HG03060 (cell line): ENCODE results near the gene NOX3.

Source experiments
- ATAC-seq: cut with Tn5 transposase; IDR thresholded peaks from one replicate; pipeline ENCODE4 v1.9.1; 2021; ENCODE audit warnings: low read depth, moderate number of reproducible peaks; ENCODE audit not compliant: unreplicated experiment

Gene NOX3

DNA sequence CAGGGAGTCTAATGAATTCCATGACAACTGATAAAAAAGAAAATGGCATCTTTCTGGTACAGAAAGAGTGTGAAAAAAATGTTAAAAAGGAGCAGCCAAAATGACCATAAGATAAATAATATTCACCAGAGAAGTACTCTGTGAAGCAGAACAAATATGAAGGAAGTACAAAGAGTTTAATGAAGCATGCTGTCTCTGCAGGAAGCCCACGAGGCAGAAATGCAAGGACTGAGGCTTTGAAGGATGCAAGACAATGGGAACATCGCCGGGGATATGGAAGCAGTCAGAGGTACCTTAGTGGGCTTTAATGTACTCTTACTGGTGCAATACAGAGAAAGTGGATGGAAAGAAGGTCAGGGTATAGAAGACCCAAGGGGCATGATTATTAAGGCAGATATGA is 50.7 kb downstream of the NOX3 start:
- ATAC-seq: no peak

GRCh38 chr6:155402656-155403304 is 52.9 kb downstream of the NOX3 start:
- ATAC-seq: no peak

DNA sequence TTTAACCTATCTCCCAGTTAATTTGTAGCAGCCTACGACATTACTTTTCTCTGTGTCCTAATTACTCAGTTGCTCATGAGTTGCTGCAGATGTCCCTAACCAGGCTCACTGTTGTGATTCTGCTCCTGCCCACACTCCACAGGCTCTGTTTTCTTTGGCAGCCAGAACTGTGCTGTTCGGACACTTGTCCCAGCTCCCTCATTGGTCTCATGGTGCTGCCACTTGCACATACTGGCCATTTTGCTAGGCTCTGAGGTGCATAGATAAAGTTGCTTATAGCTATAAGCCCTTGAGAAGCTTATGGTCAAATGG is 55.0 kb downstream of the NOX3 start:
- no peak for ATAC-seq

- ATAC-seq: no peak
Measured at GRCh38 chr6:155399745-155400653, 55.6 kb downstream of the NOX3 start.

- no peak for ATAC-seq
Measured at GRCh38 chr6:155399062-155399744, 56.4 kb downstream of the NOX3 start.

DNA sequence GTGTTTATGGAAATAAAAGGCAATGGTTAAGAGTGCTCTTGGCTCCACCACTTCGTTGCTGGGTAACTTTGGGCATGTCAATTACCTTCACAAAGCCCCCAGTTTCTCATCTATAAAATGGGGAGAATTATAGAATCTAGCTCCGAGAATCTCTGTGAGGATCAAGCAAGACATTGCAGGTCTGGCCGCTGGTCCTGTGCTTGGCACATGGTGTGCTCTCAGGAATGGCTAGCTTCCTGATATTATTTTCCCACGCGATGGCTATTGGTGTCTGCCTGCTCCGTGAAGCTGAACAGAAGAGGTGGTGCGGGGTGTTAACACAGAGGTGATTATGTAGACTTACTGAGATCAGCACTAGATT is 57.0 kb downstream of the NOX3 start:
- ATAC-seq: no peak

GRCh38 chr6:155398221-155398620 is 57.4 kb downstream of the NOX3 start:
- ATAC-seq: no peak

DNA sequence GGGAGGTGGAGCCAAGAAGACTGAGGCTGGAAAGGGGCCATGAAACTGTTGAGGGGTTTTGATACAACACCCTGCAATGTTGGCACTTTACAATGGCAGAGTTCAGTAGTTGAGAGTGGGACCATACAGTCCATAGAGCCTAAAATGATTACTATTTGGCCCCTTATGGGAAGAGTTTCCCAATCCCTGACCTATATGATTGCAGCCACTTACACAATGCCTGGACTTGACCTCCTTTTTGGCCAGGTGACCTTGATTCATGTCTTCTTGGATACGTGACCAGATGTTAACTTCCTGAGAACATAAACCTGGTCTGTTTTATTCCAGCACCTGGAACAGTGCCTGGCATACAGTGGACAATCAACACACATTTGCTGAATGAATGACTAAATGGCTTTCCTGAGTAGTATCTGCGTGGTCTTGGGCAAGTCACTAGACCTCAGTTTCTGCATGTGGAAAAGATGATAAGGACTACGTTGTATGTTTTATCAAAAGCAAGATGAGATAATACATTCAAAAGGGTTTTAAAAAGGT is 58.4 kb downstream of the NOX3 start:
- ATAC-seq: no peak

- ATAC-seq: no peak
Measured at GRCh38 chr6:155396605-155397004, 59.0 kb downstream of the NOX3 start.

DNA sequence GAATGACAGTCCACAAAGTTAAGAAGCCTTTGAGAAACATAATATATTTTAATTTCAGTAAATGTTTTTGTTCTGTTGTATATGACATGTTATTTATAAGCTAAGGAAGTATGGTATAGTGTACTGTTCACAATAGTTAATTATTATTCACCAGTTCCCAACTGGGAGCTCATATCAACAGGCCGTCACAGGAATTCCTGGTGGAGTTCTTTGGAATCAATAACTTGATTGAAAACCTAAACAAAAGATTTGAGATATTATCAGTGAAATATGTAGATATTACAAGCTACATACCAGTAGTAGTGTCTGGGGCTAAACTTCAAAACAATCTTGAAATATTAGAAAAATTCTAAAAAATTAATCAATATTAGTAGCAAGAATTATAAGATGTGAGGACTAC is 60.3 kb downstream of the NOX3 start:
- ATAC-seq: no peak

GRCh38 chr6:155389130-155389529 is 66.5 kb downstream of the NOX3 start:
- no peak for ATAC-seq

DNA sequence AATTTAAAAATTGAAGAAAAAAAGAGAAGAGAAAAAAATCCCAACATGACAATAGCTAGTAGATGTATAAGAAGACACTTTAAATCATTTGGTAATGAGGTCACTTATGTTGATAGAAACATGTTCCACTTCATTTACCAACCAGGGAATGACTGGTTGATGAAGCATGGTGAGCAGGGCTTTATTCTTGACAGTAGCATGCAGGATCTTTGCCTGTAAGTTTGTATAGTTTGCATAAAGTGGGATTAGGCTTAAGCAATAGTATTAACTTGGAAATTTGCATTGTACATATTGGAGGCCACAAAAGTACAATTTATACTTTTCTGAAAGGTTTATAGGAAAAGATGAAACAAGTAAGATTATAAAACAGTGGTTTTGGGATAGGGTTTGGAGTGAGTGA is 67.0 kb downstream of the NOX3 start:
- no peak for ATAC-seq

- ATAC-seq: no peak
Measured at GRCh38 chr6:155387481-155387880, 68.2 kb downstream of the NOX3 start.

DNA sequence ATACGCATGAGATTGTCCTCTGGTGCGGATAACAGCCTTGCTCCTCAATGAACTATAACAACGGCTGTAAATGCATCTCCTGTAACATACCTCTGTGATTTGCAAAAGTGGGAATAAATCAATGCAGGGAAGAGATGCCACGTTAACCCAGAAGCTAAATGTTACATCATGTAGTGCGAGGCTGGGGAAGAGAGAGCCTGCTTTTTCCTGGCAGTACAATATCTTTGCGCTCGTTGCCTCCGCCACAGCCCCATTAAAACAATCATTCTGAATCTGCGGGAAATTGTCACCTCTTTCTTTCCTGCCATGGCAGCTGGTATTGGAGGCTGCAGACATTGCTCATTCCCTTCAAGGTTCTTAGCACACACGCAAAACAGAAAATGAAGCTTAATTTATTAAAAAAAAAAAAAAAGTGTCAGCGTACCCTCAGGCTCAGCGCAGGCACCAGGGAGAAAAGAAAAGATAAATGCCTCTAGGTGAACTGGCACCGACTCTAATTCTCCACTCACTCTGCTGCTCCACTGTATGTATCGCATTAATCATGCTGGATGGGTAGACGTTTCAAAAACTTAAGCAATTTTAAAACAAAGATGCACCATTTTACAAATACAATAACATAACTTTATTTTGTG is 71.2 kb downstream of the NOX3 start:
- no peak for ATAC-seq

DNA sequence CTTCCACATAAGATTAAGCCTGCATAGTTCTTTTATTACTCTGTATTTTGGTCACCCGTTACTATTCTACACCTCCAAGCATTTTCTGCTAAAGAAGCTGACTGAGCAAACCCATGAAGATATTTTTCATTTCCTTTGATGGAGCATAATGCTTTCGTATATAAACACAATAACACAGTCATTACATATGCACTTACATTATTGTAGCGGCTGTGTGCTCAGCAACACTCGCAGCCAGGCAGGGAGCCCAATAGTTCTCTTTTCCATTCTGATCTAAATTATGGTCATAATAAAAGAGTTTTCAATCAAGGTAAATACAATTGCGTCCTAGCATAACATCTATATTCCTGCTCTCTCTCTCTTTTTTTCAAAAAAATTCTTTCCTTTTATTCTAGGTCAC is 71.7 kb downstream of the NOX3 start:
- ATAC-seq: no peak

DNA sequence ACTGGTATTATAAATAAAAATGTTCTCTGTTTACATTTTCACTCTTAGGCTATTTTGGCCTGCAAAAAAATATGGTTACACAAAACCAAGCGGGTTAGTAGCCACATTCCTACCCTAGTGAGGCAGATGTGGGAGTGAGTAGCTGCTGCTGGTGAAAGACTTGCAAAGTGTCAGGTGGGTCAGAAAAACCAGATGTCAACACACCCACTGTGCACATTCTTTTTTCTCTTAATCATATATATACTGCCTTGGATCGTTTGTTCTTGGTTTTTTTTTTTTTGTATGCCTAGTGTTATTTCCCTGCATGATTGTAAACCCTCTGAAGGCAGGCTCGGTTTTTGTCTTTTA is 73.3 kb downstream of the NOX3 start:
- ATAC-seq: no peak

DNA sequence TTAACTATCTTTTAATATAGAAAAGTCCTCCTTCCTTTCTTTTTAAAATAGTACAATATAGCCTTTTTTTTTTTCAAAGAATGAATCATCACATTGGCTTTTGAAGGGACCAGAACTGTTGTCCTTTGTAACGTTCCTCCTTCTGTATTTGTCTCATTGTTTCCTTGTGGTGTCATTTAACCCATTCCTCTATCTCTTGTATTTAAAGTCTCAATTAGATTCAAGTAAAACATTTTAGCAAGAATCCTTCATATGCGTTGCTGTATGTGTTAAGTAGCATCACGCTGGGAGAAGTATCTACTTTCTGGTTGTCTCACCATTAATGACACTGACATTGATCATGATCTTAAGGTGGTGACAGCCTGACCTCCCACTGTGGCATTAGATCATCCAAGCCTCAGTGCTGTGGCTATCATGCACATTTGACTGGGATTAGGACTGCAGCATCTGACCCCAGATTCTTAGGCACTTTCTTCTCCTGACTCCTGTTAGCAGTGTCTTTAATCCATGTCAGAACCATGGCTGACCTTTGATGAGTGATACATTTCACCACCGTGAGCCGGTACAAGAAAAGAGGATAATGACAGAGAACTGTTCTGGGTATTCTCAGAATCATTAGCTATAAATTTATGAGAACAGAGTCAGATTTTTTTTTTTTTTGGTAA is 73.8 kb downstream of the NOX3 start:
- no peak for ATAC-seq

DNA sequence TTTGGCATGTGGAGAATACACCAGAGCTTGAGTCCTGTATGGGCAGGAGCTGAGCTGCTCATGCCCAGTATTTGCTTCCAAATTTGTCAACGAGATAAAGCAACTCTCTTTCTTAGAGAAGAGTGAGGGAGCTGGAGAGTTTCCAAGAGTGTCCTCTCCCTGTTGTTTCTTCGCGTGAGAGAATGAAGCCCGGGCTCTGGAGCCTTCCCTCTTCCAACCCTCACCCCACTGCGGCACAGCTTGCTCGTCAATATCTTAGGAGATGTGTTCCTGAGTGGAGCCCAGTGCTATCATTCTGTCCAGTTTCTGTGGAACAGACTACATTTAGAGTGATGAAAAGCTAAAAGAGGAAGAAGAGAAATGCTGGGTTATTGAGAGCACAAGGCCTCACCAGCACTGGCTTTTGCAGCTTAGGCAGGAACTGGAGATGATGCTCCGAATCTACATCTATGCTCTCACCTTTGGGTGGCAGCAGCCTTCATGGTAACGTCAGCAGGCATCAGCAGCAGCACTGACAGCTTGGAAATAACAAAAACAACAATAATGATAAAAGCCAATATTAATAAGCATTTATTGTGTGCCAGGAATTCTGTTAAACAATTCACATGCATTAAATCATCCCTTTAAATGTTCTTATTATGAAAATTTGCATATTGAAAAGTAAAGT is 74.8 kb downstream of the NOX3 start:
- ATAC-seq: no peak

DNA sequence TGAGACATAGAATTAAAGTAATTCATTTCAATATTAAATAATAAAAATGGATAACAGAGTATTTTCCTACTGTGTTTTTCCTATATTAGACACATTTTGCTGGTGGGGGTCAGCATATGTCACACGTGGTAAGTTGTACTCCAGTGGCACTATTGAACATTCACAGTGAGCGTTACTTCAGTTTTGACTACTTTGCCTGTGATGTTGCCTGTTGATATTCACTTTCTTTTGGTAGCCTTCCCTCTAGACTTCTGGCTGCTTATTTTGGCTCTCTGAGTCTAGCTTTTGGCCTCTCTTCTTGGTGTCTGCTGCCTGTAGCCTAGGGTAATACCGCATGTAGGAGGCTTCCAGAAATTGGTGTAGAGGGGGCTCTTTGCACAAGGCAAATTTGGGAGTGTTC is 76.9 kb downstream of the NOX3 start:
- no peak for ATAC-seq

- ATAC-seq: no peak
Measured at GRCh38 chr6:155378276-155378675, 77.4 kb downstream of the NOX3 start.
